H9 (cell line): ENCODE data around the gene KRT13. TPM values are rescaled to one million over a fixed set of nuclear protein-coding genes. Genes with fewer than 3 reads are reported as not detected.

Experiments
- DNase-seq: peaks from one replicate; pipeline ENCODE4 v3.0.0-alpha.2; 2017
- H2AFZ ChIP-seq: one replicate; pipeline ENCODE4 v1.6.1; 2013; ENCODE audit warnings: mild to moderate bottlenecking, low read length, control low read depth, moderate library complexity
- H2AK5ac ChIP-seq: 2 replicates; pipeline ENCODE4 v1.6.1; 2013; ENCODE audit warnings: low read length, control low read depth, mixed read lengths; ENCODE audit not compliant: insufficient read length
- H2BK120ac ChIP-seq: one replicate; pipeline ENCODE4 v1.6.1; 2013; ENCODE audit warnings: low read depth, mild to moderate bottlenecking, low read length, control low read depth, inconsistent platforms; ENCODE audit not compliant: poor library complexity, severe bottlenecking
- H2BK12ac ChIP-seq: 2 replicates; pipeline ENCODE4 v1.6.1; 2013; ENCODE audit warnings: low read length, control low read depth, mixed read lengths, low read depth; ENCODE audit not compliant: insufficient read length
- H2BK15ac ChIP-seq: 2 replicates; pipeline ENCODE4 v1.6.1; 2013; ENCODE audit warnings: low read depth, low read length, control low read depth
- H2BK20ac ChIP-seq: one replicate; pipeline ENCODE4 v1.6.1; 2013; ENCODE audit warnings: low read depth, mild to moderate bottlenecking, low read length, control low read depth, inconsistent platforms; ENCODE audit not compliant: poor library complexity, severe bottlenecking
- H2BK5ac ChIP-seq: 2 replicates; pipeline ENCODE4 v1.6.1; 2013; ENCODE audit warnings: low read length, control low read depth, mixed read lengths; ENCODE audit not compliant: insufficient read length
- H3K14ac ChIP-seq: 2 replicates; pipeline ENCODE4 v1.6.1; 2013; ENCODE audit warnings: low read length, control low read depth; ENCODE audit not compliant: insufficient read depth
- H3K18ac ChIP-seq: 2 replicates; pipeline ENCODE4 v1.6.1; 2013; ENCODE audit warnings: low read depth, mild to moderate bottlenecking, mixed read lengths, low read length, control low read depth; ENCODE audit not compliant: insufficient read length
- H3K23ac ChIP-seq: 2 replicates; pipeline ENCODE4 v1.6.1; 2013; ENCODE audit warnings: low read length, control low read depth, mixed read lengths, low read depth; ENCODE audit not compliant: insufficient read length
- H3K23me2 ChIP-seq: 2 replicates; pipeline ENCODE4 v1.6.1; 2013; ENCODE audit warnings: low read depth, mild to moderate bottlenecking, mixed read lengths, low read length, control low read depth; ENCODE audit not compliant: insufficient read length, poor library complexity, severe bottlenecking
- H3K27ac ChIP-seq: 2 replicates; pipeline ENCODE4 v1.5.1; 2013; ENCODE audit warnings: low read length, control low read depth, mixed read lengths, low read depth; ENCODE audit not compliant: insufficient read length
- H3K27me3 ChIP-seq: 2 replicates; pipeline ENCODE4 v1.6.1; 2013; ENCODE audit warnings: low read length, control low read depth, inconsistent platforms; ENCODE audit not compliant: insufficient read depth
- H3K4ac ChIP-seq: 2 replicates; pipeline ENCODE4 v1.6.1; 2013; ENCODE audit warnings: low read depth, mild to moderate bottlenecking, control low read depth, inconsistent platforms, low read length, moderate library complexity
- H3K4me1 ChIP-seq: 2 replicates; pipeline ENCODE4 v1.6.1; 2013; ENCODE audit warnings: low read length, control low read depth, inconsistent platforms; ENCODE audit not compliant: insufficient read depth
- H3K4me2 ChIP-seq: 2 replicates; pipeline ENCODE4 v1.6.1; 2013; ENCODE audit warnings: low read length, control low read depth, mixed read lengths; ENCODE audit not compliant: insufficient read length, insufficient read depth
- H3K56ac ChIP-seq: 2 replicates; pipeline ENCODE4 v1.6.1; 2013; ENCODE audit warnings: low read depth, mild to moderate bottlenecking, mixed read lengths, low read length, control low read depth; ENCODE audit not compliant: insufficient read length
- H3K79me1 ChIP-seq: 2 replicates; pipeline ENCODE4 v1.6.1; 2013; ENCODE audit warnings: low read depth, mild to moderate bottlenecking, moderate library complexity, low read length, control low read depth, inconsistent platforms; ENCODE audit not compliant: insufficient read depth, poor library complexity, severe bottlenecking
- H3K79me2 ChIP-seq: 2 replicates; pipeline ENCODE4 v1.6.1; 2013; ENCODE audit warnings: low read length, control low read depth, inconsistent platforms; ENCODE audit not compliant: insufficient read depth
- H3K9ac ChIP-seq: 2 replicates; pipeline ENCODE4 v1.6.1; 2013; ENCODE audit warnings: low read length, control low read depth, mixed read lengths; ENCODE audit not compliant: insufficient read length; ENCODE audit errors: extremely low read depth
- H3K9me3 ChIP-seq: one replicate; pipeline ENCODE4 v1.6.1; 2013; ENCODE audit warnings: low read depth, low read length, inconsistent platforms; ENCODE audit not compliant: control insufficient read depth
- H3T11ph ChIP-seq: one replicate; pipeline ENCODE4 v1.6.1; 2013; ENCODE audit warnings: mild to moderate bottlenecking, low read length, control low read depth, inconsistent platforms
- H4K20me1 ChIP-seq: one replicate; pipeline ENCODE4 v1.6.1; 2013; ENCODE audit not compliant: control insufficient read depth, insufficient read length, insufficient read depth
- H4K5ac ChIP-seq: 2 replicates; pipeline ENCODE4 v1.6.1; 2013; ENCODE audit warnings: low read depth, mild to moderate bottlenecking, mixed read lengths, low read length, control low read depth; ENCODE audit not compliant: insufficient read length
- H4K8ac ChIP-seq: replicated peaks from 2 replicates; pipeline ENCODE4 v1.6.1; 2013; ENCODE audit warnings: low read length, control low read depth, mixed read lengths, low read depth; ENCODE audit not compliant: insufficient read length
- H4K91ac ChIP-seq: 2 replicates; pipeline ENCODE4 v1.6.1; 2013; ENCODE audit warnings: low read depth, mild to moderate bottlenecking, moderate library complexity, mixed read lengths, low read length, control low read depth; ENCODE audit not compliant: insufficient read length
- H3K27ac Mint-ChIP-seq, 3 experiments: 2 replicates in 2 of 3; 3 replicates in 1 of 3; pipeline ENCODE4 v1.8.0; 2020 to 2021; ENCODE audit warnings: mixed read lengths in 3 of 3, mild to moderate bottlenecking in 1 of 3, moderate library complexity in 1 of 3
- H3K27me3 Mint-ChIP-seq: 2 replicates; pipeline ENCODE4 v1.8.0; 2021; ENCODE audit warnings: low read depth, mild to moderate bottlenecking, moderate library complexity, mixed read lengths
- H3K36me3 Mint-ChIP-seq, 3 experiments: 2 replicates in 2 of 3; 3 replicates in 1 of 3; pipeline ENCODE4 v1.8.0; 2020 to 2021; ENCODE audit warnings: low read depth in 3 of 3, mixed read lengths in 3 of 3; ENCODE audit not compliant: insufficient read depth in 1 of 3
- H3K4me1 Mint-ChIP-seq, 2 experiments: 2 replicates each; pipeline ENCODE4 v1.8.0; 2020; ENCODE audit warnings: mixed read lengths in 2 of 2
- H3K4me3 Mint-ChIP-seq, 2 experiments: 2 replicates in 1 of 2; 3 replicates in 1 of 2; pipeline ENCODE4 v1.8.0; 2020 to 2021; ENCODE audit warnings: mild to moderate bottlenecking in 2 of 2, mixed read lengths in 2 of 2, moderate library complexity in 1 of 2
- H3K9me3 Mint-ChIP-seq, 2 experiments: 2 replicates in 1 of 2; 3 replicates in 1 of 2; pipeline ENCODE4 v1.8.0; 2020; ENCODE audit warnings: mild to moderate bottlenecking in 2 of 2, mixed read lengths in 2 of 2, moderate library complexity in 1 of 2
- WGBS: extraction: QIAGEN DNeasy Blood & Tissue Kit; methylation state at CpG from one replicate; pipeline ENCODE4 v1.1.7; 2013; ENCODE audit warnings: missing lambda C conversion rate, low lambda C conversion rate, mixed read lengths; ENCODE audit not compliant: insufficient read length; ENCODE audit errors: extremely low coverage; 5-methylcytosine and 5-hydroxymethylcytosine counted together
- total RNA-seq: library from RNA; stranded (reverse); gene quantifications from 2 replicates; pipeline ENCODE4 v1.2.1, GENCODE V29; 2021
- TF ChIP-seq, protein P1 (sequence below): fragments of 200-600 bp; sonication (generic); conservative IDR thresholded peaks from 3 replicates; pipeline ENCODE4 v1.8.0; 2021; ENCODE audit warnings: antibody characterized with exemption, mild to moderate bottlenecking

Gene KRT13
- total RNA-seq, 1 experiment from 2014 or later = not detected

DNA sequence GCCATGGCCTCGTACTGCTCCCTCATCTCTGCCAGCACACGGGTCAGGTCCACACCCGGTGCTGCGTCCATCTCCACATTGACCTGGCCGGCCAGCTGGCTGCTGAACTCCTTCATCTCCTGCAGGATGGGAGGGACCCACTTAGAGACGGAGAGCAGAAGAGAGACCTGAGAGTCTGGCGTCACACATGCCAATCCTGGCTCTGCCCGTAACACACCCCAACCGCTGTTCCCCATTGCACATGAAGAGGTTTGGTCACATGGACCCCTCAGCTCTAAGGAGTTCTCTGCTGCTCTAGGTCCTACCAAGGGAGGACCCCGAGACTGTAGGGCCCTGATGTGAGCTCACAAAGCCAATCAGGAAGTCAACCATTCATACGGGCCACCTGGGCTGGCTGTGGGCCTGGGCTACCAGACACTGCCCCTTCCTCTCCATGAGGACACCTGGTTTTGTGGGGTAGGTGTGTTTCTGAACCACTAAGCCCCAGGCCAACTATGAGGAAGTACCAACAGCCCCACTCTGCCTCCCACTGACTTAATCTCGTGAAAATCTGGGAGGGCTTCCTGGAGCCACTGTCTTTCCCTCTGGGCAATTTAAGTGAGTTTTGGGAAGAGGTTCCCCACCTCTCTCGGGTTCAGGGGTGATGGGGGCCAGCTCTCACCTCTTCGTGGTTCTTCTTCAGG lies 10.9 kb upstream of the KRT13 start:
- no peak overlapping the region for H2BK5ac ChIP-seq
- Mint-ChIP-seq H3K4me1 (peaks cover 20 to 25% of the 10 kb centered on the region in 2 experiments), H3K27me3 (no peaks in the 10 kb centered on the region; the same call in 1 of the 2 replicates), H3K36me3 (no peaks in the 10 kb centered on the region), H3K4me3 (no peak overlapping the region), H3K9me3 (no peaks in the 10 kb centered on the region; a peak in 2 of 5 replicates), H3K27ac (no peak overlapping the region)
- H2AFZ ChIP-seq = no peak overlapping the region
- H3K14ac ChIP-seq = no peak overlapping the region
- H2AK5ac ChIP-seq = no peak overlapping the region
- no peak overlapping the region for H3K4ac ChIP-seq
- H3K27ac ChIP-seq = no peak overlapping the region
- no peak overlapping the region for H3K23ac ChIP-seq
- H2BK12ac ChIP-seq = no peak overlapping the region
- WGBS = no CpG with 5 or more reads among the region's 14 CpGs
- H3K79me2 ChIP-seq = no peaks in the 10 kb centered on the region
- no peak for DNase-seq
- no peaks in the 10 kb centered on the region for H3K23me2 ChIP-seq
- no peak overlapping the region for H2BK20ac ChIP-seq
- H4K91ac ChIP-seq = no peak overlapping the region
- H3K9me3 ChIP-seq = no peaks in the 10 kb centered on the region
- H3K4me2 ChIP-seq = no peak overlapping the region
- H3K27me3 ChIP-seq = no peaks in the 10 kb centered on the region
- no peaks in the 10 kb centered on the region for H3K79me1 ChIP-seq
- no peak overlapping the region for H2BK120ac ChIP-seq
- no peak overlapping the region for H4K5ac ChIP-seq
- H2BK15ac ChIP-seq = no peak overlapping the region
- H3K56ac ChIP-seq = no peak overlapping the region
- H4K8ac ChIP-seq = no peak overlapping the region
- no peaks in the 10 kb centered on the region for H4K20me1 ChIP-seq
- TF ChIP-seq, protein P1, sequence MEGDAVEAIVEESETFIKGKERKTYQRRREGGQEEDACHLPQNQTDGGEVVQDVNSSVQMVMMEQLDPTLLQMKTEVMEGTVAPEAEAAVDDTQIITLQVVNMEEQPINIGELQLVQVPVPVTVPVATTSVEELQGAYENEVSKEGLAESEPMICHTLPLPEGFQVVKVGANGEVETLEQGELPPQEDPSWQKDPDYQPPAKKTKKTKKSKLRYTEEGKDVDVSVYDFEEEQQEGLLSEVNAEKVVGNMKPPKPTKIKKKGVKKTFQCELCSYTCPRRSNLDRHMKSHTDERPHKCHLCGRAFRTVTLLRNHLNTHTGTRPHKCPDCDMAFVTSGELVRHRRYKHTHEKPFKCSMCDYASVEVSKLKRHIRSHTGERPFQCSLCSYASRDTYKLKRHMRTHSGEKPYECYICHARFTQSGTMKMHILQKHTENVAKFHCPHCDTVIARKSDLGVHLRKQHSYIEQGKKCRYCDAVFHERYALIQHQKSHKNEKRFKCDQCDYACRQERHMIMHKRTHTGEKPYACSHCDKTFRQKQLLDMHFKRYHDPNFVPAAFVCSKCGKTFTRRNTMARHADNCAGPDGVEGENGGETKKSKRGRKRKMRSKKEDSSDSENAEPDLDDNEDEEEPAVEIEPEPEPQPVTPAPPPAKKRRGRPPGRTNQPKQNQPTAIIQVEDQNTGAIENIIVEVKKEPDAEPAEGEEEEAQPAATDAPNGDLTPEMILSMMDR = no peak
- no peak overlapping the region for H3K9ac ChIP-seq
- H3K4me1 ChIP-seq = no peaks in the 10 kb centered on the region
- H3T11ph ChIP-seq = no peak overlapping the region
- H3K18ac ChIP-seq = no peak overlapping the region
